Measurements from ENCODE around the gene CRYBG1.

GRCh38 chr6:106462923-106463557, 102.5 kb downstream of the CRYBG1 start:
- TF ChIP-seq CTCF (IDR thresholded peaks at IDR 0.05; ENCODE audit: low read length) (no peak), EZH2phosphoT487 (IDR thresholded peaks at IDR 0.05; ENCODE audit: low read length) (no peak), EZH2 (optimal IDR thresholded peaks at IDR 0.05; ENCODE audit: low read depth, low read length) (no peak)
